Upper lobe of left lung (tissue), 4 donors: ENCODE results near the gene FOXP2.

Experiments
- EP300 ChIP-seq, 4 donors: sonication (generic); formaldehyde crosslinking; IDR thresholded peaks; one replicate each; pipeline ENCODE4 v1.5.1; 2017; ENCODE audit warnings: antibody characterized with exemption in 4 of 4, control low read depth in 2 of 4
- POLR2A ChIP-seq, 4 donors: fragments of 450-650 bp; IDR thresholded peaks; one replicate each; pipeline ENCODE4 v1.5.1; 2016 to 2017; ENCODE audit warnings: antibody characterized with exemption in 4 of 4, mild to moderate bottlenecking in 2 of 4
- TF ChIP-seq, protein P1 (sequence below), 6 experiments: fragments of 450-650 bp in 4 of 6; fragments of 200-600 bp in 2 of 6; sonication (generic) in 2 of 6; IDR thresholded peaks; one replicate each; pipeline ENCODE4 v1.5.1; 2016 to 2019; ENCODE audit warnings: antibody characterized with exemption in 6 of 6

DNA sequence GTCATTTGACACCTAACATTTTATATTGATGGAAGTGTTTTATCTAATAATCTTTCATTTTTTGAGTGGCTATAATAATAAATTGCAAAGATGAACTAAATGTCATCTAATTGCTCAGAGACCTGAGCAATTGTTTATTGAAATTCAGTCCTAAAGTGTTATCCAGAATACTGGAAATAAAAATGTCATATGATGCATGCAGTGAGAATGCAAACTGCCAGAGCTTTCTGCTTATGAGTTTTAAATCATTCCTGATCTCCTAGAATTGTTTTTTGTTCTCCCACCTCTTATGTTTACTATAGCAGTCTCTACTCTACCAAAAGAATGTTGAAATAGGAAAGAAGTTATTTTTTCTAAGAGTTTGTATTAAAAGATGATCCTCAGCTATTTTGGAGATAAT, 116.7 kb downstream of the FOXP2 start:
- TF ChIP-seq POLR2A (IDR thresholded peaks at IDR 0.05): no peak
- TF ChIP-seq, protein P1, sequence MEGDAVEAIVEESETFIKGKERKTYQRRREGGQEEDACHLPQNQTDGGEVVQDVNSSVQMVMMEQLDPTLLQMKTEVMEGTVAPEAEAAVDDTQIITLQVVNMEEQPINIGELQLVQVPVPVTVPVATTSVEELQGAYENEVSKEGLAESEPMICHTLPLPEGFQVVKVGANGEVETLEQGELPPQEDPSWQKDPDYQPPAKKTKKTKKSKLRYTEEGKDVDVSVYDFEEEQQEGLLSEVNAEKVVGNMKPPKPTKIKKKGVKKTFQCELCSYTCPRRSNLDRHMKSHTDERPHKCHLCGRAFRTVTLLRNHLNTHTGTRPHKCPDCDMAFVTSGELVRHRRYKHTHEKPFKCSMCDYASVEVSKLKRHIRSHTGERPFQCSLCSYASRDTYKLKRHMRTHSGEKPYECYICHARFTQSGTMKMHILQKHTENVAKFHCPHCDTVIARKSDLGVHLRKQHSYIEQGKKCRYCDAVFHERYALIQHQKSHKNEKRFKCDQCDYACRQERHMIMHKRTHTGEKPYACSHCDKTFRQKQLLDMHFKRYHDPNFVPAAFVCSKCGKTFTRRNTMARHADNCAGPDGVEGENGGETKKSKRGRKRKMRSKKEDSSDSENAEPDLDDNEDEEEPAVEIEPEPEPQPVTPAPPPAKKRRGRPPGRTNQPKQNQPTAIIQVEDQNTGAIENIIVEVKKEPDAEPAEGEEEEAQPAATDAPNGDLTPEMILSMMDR (IDR thresholded peaks at IDR 0.05): no peak
- TF ChIP-seq EP300 (IDR thresholded peaks at IDR 0.05): no peak
